GM19099 (cell line): ENCODE results near the gene AGBL4.

Experiments used
- POLR2A ChIP-seq: IDR thresholded peaks from 3 replicates; pipeline ENCODE4 v1.6.1; 2011; ENCODE audit warnings: low read depth; ENCODE audit not compliant: insufficient read length; ENCODE audit errors: extremely low read depth

Gene AGBL4

GRCh38 chr1:48846441-48846840 lies 1177.3 kb downstream of the AGBL4 start:
- no peak for TF ChIP-seq POLR2A

DNA sequence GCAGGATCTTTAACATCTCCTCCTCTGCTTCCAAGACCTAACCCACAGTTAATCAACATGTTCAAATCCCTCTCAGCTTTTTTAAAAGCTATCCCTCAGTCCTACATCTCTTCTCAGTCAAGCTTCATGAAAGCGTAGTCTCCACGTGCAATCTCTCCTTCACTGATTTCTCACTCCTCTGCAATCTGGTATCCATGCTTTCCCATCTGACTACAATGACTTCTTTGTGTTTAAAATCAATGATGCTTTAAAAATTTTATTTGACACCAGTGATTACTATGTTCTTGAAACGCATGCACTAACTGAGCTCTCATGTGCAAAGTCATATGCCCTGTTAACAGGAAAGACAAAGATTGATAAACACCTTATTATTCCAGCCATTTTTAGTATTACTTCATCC lies 1179.6 kb downstream of the AGBL4 start:
- no peak for TF ChIP-seq POLR2A

DNA sequence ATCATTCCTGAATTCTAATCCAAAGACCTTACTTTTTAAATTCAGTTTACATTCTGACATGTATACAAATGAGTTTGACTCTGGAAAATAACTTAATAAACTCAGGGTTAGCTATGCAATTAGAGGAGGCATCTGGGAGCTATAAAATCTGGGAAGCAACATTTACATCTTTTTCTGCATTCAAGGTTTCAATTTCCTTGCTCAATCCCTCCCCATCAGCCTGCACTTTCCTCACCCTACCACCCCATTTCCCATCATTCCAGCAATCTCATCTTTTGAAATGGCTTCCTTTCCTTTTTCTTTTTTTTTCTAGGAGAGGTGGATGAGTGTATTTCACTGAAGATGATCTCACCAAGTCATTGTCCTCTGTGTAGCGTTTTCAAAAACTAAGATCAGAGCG lies 1181.8 kb downstream of the AGBL4 start:
- no peak for TF ChIP-seq POLR2A

DNA sequence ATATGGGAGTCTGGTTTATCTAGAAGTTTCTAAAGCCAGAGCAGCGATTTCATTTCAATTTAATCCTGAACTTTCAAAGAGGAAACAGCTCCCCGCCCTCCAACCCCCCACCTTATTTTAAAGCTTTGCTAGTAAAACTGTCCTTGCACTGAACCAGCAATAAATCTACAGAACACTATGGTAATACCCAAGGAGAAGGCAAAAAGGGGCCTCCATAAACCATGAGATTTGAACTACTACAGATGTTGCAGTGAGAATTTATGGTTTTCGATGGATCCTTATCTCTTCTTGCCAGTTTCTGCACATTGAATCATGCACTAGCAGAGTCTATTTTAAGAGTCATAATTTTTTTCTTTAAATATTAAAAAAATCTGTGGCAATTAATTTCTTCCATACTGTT lies 1182.3 kb downstream of the AGBL4 start:
- no peak for TF ChIP-seq POLR2A

DNA sequence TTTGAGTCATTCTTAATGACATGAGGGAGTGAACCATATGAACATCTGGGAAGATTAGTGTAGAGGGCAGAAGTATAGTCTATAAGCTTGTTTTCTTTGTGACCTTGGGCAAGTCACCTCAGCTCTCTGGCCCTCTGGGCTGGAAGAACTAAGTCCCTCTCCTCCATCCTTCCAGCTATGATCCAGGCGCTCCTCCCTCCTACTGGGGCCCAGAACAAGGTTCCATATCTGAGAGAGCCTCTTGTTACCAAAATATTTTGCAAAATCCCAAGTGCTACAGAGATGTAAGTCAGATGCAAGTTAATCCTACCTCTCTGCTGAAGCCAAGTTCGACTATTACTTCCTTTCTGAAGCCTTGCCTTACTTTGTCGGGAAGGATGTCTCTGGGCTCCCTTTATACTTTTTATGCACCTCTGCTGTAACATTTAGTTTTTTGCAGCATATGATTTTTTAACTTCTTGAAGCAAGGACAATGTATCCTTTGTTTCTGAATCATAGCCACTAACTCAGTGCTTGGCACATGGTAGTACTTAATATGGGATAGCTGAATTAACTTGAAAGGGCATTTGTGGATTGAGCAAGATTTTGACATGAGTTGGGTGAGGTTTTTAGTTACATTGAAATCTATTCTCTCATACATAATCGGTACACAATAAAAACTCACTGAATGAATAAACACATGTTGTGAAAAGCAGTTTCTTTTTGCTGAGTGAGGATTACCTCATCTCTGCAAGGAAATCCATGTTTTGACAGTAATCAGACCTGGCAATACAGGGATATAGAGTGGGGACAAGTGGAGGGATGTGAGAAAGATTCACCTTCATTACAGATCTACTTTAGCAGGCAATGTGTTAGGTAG lies 1192.4 kb downstream of the AGBL4 start:
- no peak for TF ChIP-seq POLR2A

- TF ChIP-seq POLR2A = no peak
These were observed 1193.0 kb downstream of the AGBL4 start for GRCh38 chr1:48830715-48831114.

GRCh38 chr1:48829446-48829845 lies 1194.3 kb downstream of the AGBL4 start:
- no peak for TF ChIP-seq POLR2A

DNA sequence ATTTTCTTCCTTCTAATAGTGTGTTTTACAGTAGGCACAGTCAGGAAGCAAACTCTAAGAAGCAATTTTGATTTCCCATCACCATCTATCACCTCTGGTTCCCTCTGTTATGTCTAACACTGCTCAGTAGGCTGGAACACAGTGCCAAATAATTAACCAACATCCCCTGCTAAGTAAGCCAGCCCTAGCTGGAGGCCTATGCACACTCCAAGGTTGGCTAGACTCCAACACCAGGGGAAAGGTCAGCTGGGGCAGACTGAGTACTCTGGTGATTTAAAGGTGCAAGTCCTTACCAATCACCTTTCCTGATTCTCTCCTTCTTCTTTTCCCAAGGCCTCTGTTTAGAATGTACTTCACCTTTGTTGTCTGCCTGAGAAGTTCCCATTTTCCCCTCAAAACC lies 1200.6 kb downstream of the AGBL4 start:
- TF ChIP-seq POLR2A = no peak

DNA sequence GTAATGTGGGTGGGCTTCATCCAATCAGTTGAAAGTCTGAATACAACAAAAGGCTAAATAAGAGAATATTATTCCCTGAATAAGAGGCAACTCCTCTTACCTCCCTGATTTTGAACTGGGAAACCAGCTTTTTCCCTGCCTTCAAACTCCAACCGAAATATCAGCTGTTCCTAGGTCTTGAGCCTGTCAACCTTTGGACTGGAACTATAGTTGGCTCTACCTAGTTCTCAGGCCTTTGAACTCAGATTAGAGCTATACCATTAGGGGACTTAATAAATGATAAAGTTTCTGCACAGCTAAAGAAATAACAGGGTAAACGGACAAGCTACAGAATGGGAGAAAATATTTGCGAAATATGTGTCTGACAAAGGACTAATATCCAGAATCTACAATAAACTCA lies 1203.3 kb downstream of the AGBL4 start:
- TF ChIP-seq POLR2A = no peak

DNA sequence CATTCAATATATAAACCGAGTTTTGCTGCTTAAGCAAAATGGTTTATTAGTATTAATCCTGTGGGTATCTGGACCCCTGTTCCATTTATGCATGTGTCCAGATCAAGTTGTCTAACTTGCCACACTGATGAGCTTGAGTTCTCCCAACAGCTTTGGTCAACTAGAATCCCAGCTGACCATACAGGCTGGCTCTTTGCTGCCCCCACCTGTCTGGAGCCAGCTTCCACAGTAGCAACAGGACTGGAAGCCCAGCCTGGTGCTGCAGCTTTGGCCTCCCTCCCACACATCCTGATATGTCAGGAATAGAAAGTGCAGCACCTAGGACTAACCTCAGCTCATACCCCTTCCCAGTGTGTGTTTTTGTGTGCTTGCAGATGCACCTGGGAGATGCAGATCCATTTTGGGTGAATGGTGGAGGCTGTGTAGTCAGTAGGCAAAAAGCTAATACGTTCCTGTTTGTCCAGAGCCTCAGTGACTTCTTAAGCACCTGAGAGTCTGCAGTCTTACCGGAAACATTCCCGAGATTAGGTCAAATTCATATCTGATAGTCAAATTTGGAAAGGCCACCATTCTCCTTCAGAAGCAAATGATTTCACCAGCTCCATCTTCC lies 1206.1 kb downstream of the AGBL4 start:
- TF ChIP-seq POLR2A = no peak

- no peak for TF ChIP-seq POLR2A
These were observed 1213.0 kb downstream of the AGBL4 start for GRCh38 chr1:48810740-48811139.

- TF ChIP-seq POLR2A = no peak
These were observed 1215.3 kb downstream of the AGBL4 start for GRCh38 chr1:48808496-48808895.

DNA sequence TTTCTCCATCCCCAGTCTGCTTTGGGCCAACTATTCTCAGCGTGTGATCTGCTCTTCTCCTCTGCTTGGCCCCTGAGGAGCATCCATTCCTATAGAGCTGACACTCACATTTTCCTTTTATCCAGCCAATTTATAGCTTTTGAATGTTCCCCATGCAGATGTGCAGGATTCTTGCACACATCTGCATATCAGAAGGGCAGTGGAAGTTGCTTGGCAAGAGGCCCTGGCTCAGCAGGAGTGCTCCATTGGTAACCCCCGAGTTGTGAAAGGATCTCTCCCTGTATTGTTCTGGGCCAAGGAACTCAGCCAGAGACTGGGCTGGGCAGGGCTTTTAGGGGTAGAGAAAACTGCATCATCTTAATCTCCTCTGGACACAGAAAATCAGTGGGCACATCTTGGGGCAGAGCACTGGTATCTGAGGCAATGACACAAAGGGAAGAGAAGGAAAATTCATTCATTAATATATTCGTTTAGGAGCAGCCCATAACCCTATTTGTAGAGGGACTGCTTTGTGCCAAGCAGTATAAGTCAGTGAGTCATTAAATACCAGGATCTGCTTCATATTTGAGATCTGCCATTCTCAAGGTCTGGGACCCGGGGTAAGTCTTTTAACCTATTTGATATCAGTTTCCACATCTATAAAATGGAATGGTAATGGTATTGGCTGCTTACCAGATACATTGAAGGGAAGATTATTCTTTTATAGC lies 1216.0 kb downstream of the AGBL4 start:
- TF ChIP-seq POLR2A = no peak

GRCh38 chr1:48803474-48803873 lies 1220.3 kb downstream of the AGBL4 start:
- no peak for TF ChIP-seq POLR2A

DNA sequence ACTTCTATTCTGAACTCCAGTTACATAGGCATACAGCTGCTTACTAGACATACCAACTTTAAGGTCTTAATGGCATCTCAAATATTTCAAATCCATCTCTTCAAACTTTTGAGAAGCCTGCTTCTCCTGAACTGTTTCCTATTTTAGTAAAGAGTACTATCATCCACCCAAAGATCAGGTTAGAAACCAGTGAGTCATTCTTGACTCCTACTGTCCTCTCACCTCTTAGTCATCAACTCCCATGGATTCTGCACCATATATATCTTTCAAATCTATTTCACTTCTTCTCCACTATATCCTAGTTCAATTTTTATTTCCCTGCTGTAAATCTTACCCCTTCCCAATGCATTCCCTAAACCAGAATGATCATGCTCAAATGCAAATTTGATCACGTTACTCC lies 1228.9 kb downstream of the AGBL4 start:
- TF ChIP-seq POLR2A = no peak

DNA sequence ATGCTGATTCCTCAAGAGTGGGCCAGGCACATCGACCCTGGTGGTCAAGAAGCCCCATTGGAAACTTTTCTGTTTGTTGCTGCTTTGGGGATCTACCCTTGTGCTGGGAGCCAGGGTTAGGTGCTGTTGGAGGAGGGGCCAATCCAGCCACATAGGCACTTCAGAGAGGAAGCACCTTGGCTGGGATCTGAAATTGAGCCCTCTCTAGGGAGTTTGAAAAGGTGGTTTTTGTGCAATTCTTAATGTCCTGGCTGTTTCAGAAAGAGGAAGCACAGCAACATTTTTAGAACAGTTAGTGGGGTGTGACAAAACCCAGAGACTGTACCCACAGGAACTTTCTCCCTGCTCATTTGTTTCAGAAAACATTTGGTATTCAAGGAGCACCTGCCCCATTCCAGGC lies 1229.9 kb downstream of the AGBL4 start:
- no peak for TF ChIP-seq POLR2A

DNA sequence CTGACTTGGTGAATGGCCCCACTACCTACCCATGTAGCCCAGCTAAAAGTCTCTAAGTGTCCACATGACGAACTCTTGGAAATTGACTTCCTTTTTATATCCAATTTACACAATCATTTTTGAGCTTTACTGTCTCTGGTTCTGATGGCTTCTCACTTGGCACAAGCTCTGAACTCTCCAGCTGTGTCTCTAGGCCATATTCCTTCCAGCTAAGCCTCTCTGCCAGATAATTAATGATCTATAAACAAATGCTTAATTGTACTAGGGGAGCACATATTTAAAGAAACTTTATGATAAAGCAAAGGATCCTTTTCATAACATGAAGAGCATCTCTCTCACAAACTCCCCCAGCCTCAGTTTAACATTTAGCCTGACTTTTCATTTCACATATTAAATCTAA lies 1230.8 kb downstream of the AGBL4 start:
- no peak for TF ChIP-seq POLR2A

- no peak for TF ChIP-seq POLR2A
These were observed 1233.4 kb downstream of the AGBL4 start for GRCh38 chr1:48790397-48790796.
